T1000 (cell line): ENCODE measurements around the gene DENND6B.
"Not testable (repeated sequence)": the region's sequence is repeated elsewhere in the genome, so short reads cannot be mapped to it uniquely, and the experiment has no call there.

Experiments
- DNase-seq: peaks from one replicate; lab custom pipeline; 2025; ENCODE audit warnings: mixed read lengths; lab: John Stamatoyannopoulos, UW

Gene DENND6B

DNA sequence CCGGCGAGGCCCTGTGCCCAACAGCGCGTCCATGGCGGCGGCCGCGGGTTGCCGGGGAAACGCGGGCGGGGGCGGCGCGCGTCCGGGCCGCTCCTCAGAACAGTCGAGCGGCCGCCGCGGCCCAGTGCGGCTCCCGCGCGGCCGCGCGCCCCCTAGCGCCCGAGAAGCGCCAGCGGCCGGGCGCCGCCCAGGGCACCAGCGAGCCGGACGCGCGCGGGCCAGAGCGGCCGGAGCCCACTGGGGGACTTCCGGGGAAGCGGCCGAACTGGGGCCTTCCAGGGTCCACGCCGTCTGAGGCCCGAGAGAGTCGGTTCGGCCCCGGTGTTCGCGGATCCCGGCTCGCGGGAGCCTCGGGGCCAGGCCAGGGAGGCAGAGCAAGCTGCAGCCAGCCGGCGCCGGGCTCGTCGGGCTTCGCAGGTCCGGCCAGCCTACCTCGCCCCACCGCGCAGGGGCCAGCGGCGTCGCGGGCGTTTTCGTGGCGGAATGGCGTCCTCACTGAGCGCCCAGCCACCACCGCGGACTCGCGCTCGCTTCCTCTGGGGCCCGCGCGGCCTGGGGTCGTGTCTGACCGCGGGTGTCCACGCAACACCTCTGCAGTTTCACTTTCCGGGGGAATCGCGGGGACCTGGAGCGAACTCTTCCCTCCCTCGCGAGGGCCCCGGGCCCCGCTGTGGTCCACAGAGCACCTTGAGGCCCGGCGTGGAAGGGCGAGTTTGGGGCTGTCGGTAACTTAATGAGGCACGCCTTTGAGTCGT is at the start of gene DENND6B:
TSS of gene DENND6B (minus strand) at position 57 of the 755 bp plus-strand sequence. CDS start at position 33, 24 bp downstream.
- DNase-seq, result peak; percentile 47

GRCh38 chr22:50376085-50376651 is 49.4 kb upstream of the DENND6B start:
- no peak for DNase-seq

- DNase-seq, result no peak
These were observed 44.4 kb upstream of the DENND6B start for GRCh38 chr22:50371101-50371648.

- DNase-seq, result no peak
These were observed 41.1 kb upstream of the DENND6B start for GRCh38 chr22:50367778-50368500.

DNA sequence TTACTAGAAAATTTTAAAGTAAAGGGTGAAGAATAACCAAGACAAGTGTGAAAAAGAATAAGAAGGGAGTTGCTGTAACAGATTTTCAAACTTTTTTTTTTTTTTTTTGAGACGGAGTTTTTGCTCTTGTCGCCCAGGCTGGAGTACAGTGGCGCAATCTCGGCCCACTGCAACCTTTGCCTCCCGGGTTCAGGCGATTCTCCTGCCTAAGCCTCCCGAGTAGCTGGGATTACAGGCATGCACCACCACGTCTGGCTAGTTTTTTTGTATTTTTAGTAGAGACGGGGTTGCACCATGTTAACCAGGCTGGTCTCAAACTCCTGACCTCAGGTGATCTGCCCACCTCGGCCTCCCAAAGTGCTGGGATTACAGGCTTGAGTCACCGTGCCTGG is 37.0 kb upstream of the DENND6B start:
- DNase-seq, result not testable (repeated sequence)

DNA sequence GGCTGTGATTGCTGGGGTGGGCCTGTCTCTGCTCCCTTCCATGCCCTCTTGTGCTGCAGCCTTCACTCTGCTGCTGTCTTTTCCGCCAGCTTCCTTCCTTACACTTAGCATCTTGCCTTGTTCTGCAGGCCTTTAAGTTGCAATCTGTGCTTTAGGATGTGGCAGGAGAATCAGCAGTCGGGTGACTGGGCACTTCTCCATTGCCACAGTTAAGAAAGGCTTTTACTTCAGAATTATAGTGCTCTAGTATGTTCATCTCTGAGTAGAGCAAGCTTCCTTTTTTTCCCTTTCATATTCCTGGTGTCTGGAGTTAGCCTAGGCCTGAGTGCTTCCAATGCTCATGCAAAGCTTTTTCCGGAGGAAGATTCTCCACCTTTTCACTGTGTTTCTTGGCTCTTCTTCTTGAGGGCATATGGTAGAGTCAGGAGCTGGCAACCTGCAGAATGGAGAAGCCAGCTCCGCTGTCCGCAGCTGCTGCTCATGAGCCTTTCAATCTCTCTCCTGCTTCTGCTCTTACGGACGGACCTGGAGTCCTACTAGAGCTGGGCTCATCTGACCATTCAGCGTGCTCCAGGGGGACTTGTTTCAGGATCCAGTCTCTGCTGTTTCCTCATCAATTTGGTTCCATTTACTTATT is 36.5 kb upstream of the DENND6B start:
- DNase-seq, result no peak

GRCh38 chr22:50361688-50362087 is 34.9 kb upstream of the DENND6B start:
- DNase-seq, result no peak

- DNase-seq, result no peak
These were observed 34.4 kb upstream of the DENND6B start for GRCh38 chr22:50361222-50361621.

DNA sequence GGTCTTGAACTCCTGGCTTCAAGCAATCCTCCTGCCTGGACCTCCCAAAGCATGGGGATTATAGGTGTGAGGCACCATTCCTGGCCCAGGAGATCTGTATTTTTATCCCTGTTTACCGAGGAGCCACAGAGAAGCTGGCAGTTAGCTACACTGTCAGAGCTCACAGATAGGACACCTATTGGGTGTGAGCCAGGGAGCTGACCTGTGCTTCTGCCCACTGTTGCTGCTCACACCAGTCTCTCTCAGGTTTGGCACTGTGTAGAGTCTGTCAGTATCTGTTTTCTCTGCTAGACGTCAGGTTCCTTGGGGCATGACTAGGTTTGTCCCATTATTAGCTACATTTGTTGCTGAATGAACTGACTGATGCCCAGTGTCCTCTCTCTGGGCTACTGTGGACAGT is 33.8 kb upstream of the DENND6B start:
- no peak for DNase-seq

DNA sequence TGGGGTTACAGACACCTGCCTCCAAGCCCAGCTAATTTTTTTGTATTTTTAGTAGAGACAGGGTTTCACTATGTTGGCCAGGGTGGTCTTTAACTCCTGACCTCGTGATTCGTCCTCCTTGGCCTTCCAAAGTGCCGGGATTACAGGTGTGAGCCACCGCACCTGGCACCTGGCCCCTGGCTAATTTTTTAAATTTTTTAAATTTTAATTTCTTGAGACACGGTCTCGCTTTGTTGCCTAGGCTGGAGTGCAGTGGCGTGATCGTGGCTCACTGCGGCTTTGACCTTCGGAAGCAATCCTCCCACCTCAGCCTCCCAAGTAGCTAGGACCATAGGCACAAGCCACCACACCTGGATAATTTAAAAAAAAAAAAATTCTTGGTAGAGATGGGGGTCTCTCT is 30.9 kb upstream of the DENND6B start:
- no peak for DNase-seq

- DNase-seq, result no peak
These were observed 30.4 kb upstream of the DENND6B start for GRCh38 chr22:50357222-50357621.

DNA sequence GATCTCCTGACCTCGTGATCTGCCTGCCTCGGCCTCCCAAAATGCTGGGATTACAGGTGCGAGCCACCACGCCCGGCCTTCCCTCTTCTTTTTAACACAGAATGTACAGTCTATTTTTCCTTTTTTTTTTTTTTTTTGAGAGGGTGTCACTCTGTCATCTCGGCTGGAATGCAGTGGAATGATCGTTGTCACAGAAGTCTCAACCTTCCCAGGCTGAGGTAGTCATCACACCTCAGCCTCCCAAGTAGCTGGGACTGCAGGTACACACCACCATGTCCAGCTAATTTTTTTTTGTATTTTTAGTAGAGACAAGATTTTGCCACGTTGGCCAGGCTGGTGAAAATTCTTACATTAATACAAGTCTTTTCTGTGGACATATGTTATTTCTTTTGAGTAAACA is 29.4 kb upstream of the DENND6B start:
- no peak for DNase-seq

DNA sequence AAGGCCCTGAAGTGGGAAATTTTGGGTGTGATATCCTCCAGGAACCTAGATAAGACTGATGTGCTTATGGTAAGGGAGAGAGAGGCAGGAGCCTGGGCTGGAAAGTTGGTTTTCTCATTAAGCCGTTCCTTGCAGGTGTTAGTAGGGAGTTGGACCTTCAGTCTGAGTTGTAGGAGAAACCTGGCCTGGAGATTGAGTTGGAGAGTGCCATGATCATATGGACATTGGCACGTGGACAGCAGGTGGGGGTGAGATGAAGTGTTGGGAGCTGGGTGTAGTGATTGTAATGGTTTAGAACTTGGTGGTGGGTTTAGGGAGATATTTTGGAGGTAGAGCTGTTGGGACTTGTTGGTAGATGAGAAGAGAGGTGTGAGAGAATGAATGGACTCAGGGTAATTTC is 21.2 kb upstream of the DENND6B start:
- DNase-seq, result no peak

GRCh38 chr22:50347157-50347556 is 20.3 kb upstream of the DENND6B start:
- no peak for DNase-seq

DNA sequence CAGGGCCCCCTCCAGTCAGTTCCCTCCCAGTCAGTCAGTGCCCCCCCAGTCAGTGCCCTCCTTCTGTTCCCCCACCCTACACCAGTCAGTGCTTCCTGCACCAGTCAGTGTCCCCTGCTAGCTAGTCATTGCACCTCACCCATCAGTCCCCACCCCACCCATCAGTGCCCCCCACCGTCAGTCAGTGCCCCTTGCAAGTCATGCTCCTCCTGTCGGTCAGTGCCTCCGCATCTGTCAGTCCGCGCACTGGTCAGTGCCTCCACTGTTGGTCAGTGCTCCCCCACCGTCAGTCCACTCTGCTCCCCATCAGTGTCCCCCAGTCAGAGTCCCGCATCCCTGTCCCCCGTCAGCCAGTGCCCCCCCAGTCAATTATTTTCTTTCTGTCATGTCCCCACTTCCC is 19.7 kb upstream of the DENND6B start:
- no peak for DNase-seq

GRCh38 chr22:50343541-50343935 is 16.7 kb upstream of the DENND6B start:
- no peak for DNase-seq

DNA sequence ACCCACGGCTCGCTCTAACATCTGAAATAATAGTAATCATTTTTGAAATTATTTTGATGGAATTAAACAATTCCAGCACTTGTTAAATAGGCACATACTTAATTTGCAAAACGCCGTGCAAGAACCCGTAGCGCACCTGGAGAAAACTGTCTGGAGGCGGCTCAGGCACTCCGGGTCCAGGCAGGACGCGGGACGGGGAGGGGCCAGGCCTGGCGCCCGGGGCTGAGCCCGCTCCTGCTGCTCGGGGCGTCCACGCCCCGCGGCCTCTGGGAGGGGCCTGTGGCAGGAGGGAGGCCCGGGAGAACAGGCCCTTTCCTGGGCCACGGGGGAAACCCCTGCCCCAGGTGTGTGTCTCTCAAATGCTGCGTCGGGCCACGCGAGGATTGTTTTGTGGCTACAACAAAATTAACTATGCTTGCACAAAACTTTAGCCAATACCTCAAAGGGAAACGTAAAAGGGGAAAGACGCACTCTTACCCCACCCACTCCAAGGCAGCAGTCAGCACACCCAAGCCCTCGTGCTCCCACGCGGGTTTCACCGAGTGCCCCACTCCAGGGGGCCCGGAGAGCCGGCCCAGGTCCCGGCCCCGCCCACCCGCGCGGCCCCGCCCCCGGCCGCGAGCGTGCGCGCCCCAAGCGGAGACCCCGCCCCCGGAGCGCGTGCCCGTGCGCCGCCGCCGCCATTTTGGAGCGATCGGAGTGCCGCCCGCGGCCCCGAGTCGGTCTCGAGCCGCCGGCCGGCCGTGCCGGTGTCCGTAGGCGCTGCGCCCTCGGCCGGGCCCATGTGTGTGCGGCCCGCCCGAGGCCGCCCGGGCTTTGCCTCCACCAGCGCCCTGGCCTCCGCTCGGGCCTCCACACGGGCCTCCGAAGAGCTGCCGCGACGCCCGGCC is 16.1 kb upstream of the DENND6B start, which contains the start of gene PPP6R2:
TSS of gene PPP6R2 (plus strand) at position 677 of the 890 bp plus-strand sequence. CDS start 50,582 bp downstream, outside the sequence.
- DNase-seq, result peak; percentile 52

- peak; percentile 72 for DNase-seq
These were observed 15.3 kb upstream of the DENND6B start for GRCh38 chr22:50341977-50342650.

DNA sequence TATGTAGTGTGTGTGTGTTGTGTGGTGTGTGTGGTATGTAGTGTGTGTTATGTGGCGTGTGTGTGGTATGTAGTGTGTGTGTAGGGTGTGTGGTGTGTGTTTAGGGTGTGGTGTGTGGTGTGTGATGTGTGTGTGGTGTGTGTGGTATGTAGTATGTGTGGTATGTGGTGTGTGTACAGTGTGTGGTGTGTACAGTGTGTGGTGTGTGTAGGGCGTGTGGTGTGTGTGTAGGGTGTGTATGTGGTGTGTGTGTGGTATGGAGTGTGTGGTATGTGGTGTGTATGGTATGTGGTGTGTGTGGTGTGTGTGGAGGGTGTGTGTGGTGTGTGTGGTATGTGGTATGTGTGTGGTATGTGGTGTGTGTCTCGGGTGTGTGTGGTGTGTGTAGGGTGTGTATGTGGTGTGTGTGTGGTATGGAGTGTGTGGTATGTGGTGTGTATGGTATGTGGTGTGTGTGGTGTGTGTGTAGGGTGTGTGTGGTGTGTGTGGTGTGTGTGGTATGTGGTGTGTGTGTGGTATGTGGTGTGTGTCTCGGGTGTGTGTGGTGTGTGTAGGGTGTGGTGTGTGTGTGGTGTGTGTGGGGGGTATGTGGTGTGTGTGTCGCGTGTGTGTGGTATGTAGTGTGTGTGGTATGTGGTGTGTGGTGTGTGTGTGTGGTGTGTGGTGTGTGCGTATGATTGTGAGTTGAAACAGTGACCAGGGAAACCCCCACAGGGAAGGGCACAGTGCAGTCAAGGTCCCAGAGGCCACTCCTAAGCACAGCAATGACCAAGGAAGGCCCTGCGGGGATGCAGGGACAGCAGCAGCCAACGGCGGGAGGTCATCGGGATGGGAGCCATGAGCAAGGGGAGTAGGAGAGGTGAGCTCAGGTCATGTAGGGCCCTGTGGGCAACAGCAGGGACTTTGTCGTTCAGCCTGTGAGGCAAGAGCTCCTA is 13.4 kb upstream of the DENND6B start:
- no peak for DNase-seq
